HCT116 (cell line): Measurements from ENCODE around the gene KIAA0930. TPM values are rescaled to one million over a fixed set of nuclear protein-coding genes. Genes with fewer than 3 reads are reported as not detected.
"Not testable (repeated sequence)": the region's sequence is repeated elsewhere in the genome, so short reads cannot be mapped to it uniquely, and the experiment has no call there.

Experiments used
- ATAC-seq: fragments of 200-7000 bp; cut with Tn5 transposase; 2 replicates; pipeline ENCODE4 v1.9.1; 2020; ENCODE audit warnings: mild to moderate bottlenecking, moderate library complexity
- BruUV-seq: library from RNA; stranded (reverse); fragments of 400-500 nt; replicated peaks from 2 replicates; lab custom pipeline; 2021; lab: Mats Ljungman, UMichigan
- CTCF ChIA-PET: fragments of 300-600 bp; sonication (Branson Sonifier 250); formaldehyde crosslinking; loops from one replicate; lab custom pipeline; 2021; ENCODE audit warnings: antibody characterized with exemption; lab: Charles Lee
- POLR2A ChIA-PET: fragments of 300-600, 350-600 bp; sonication (Branson Sonifier 250); formaldehyde crosslinking; loops from one replicate; lab custom pipeline; 2021; ENCODE audit warnings: antibody characterized with exemption; lab: Charles Lee
- RAD21 ChIA-PET, 2 experiments: fragments of 300-600 bp; sonication (Branson Sonifier 250); formaldehyde crosslinking; loops; one replicate each; lab custom pipeline; 2023; ENCODE audit warnings: low total read pairs in 2 of 2; ENCODE audit not compliant: uncharacterized antibody in 2 of 2, unreplicated experiment in 2 of 2, low non-redundant PET in 1 of 2; lab: Charles Lee
- DNase-seq: peaks from one replicate; pipeline ENCODE4 v3.0.0-alpha.2; 2010; ENCODE audit warnings: low read depth, low spot score
- H2AFZ ChIP-seq: fragments of 200-600 bp; shearing (Covaris generic), sonication (generic); 2 replicates; pipeline ENCODE4 v1.6.1; 2017; ENCODE audit warnings: low read depth, mixed run types, mixed read lengths, antibody characterized with exemption, low read length; ENCODE audit not compliant: poor library complexity, severe bottlenecking
- H3K27ac ChIP-seq: 2 replicates; pipeline ENCODE4 v1.5.1; 2012; ENCODE audit warnings: low read depth, low read length
- H3K27me3 ChIP-seq: fragments of 200-600 bp; sonication (generic); 2 replicates; pipeline ENCODE4 v1.6.1; 2016; ENCODE audit warnings: mixed run types, low read length, mixed read lengths; ENCODE audit not compliant: insufficient read depth
- H3K36me3 ChIP-seq, 2 experiments: fragments of 200-500 bp in 1 of 2; fragments of 200-600 bp in 1 of 2; sonication (Bioruptor generic) in 1 of 2; sonication (generic) in 1 of 2; 2 replicates each; pipeline versions ENCODE4 v1.5.1 to v1.6.1; 2014 to 2016; ENCODE audit warnings: low read length in 2 of 2, inconsistent platforms in 1 of 2, mixed read lengths in 1 of 2, mixed run types in 1 of 2; ENCODE audit not compliant: insufficient read depth in 2 of 2, control insufficient read depth in 1 of 2
- H3K4me1 ChIP-seq, 2 experiments: fragments of 200-600 bp in 1 of 2; sonication (generic) in 1 of 2; 2 replicates each; pipeline versions ENCODE4 v1.5.1 to v1.6.1; 2012 to 2017; ENCODE audit warnings: low read length in 2 of 2, inconsistent platforms in 1 of 2, mild to moderate bottlenecking in 1 of 2, mixed read lengths in 1 of 2, mixed run types in 1 of 2, moderate library complexity in 1 of 2; ENCODE audit not compliant: insufficient read depth in 2 of 2, control insufficient read depth in 1 of 2
- H3K4me2 ChIP-seq: fragments of 200-600 bp; sonication (generic); 2 replicates; pipeline ENCODE4 v1.6.1; 2017; ENCODE audit warnings: mixed run types, low read length, mixed read lengths
- H3K4me3 ChIP-seq, 2 experiments: fragments of 200-600 bp in 1 of 2; sonication (generic) in 1 of 2; replicated peaks in 1 of 2; 2 replicates each; pipeline ENCODE4 v1.5.1; 2011 to 2016; ENCODE audit warnings: low read length in 2 of 2, control low read depth in 1 of 2, low read depth in 1 of 2, mild to moderate bottlenecking in 1 of 2, mixed read lengths in 1 of 2, mixed run types in 1 of 2
- H3K79me2 ChIP-seq: fragments of 200-600 bp; sonication (generic); 2 replicates; pipeline ENCODE4 v1.6.1; 2017; ENCODE audit warnings: mild to moderate bottlenecking, mixed run types, low read length, moderate library complexity, mixed read lengths; ENCODE audit not compliant: insufficient read depth
- H3K9ac ChIP-seq: fragments of 200-600 bp; sonication (generic); 2 replicates; pipeline ENCODE4 v1.6.1; 2016; ENCODE audit warnings: low read length, mixed read lengths
- H3K9me2 ChIP-seq: fragments of 200-600 bp; sonication (generic), shearing (Covaris generic); 2 replicates; pipeline ENCODE4 v1.6.1; 2017; ENCODE audit warnings: mixed run types, mild to moderate bottlenecking, moderate library complexity; ENCODE audit not compliant: insufficient read depth
- H3K9me3 ChIP-seq, 2 experiments: fragments of 200-500 bp in 1 of 2; fragments of 200-600 bp in 1 of 2; sonication (Bioruptor generic) in 1 of 2; sonication (generic) in 1 of 2; 2 replicates each; pipeline ENCODE4 v1.6.1; 2014 to 2017; ENCODE audit warnings: low read length in 2 of 2, mixed read lengths in 2 of 2, inconsistent platforms in 1 of 2, low read depth in 1 of 2, mild to moderate bottlenecking in 1 of 2, mixed run types in 1 of 2, moderate library complexity in 1 of 2; ENCODE audit not compliant: control insufficient read depth in 1 of 2, insufficient read depth in 1 of 2
- H4K20me1 ChIP-seq: fragments of 200-600 bp; sonication (generic), shearing (Covaris generic); 2 replicates; pipeline ENCODE4 v1.6.1; 2017; ENCODE audit warnings: mixed run types, mild to moderate bottlenecking, moderate library complexity; ENCODE audit not compliant: insufficient read depth
- CEBPB ChIP-seq: IDR thresholded peaks from 2 replicates; pipeline ENCODE4 v1.6.1; 2012; ENCODE audit warnings: low read depth
- EGR1 ChIP-seq: IDR thresholded peaks from 2 replicates; pipeline ENCODE4 v1.6.1; 2012; ENCODE audit warnings: low read depth
- ELF1 ChIP-seq: IDR thresholded peaks from 2 replicates; pipeline ENCODE4 v1.6.1; 2012; ENCODE audit warnings: low read depth, borderline replicate concordance
- POLR2A ChIP-seq: IDR thresholded peaks from 2 replicates; pipeline ENCODE4 v1.7.0; 2011; ENCODE audit warnings: borderline replicate concordance; ENCODE audit not compliant: insufficient read depth, insufficient read length; ENCODE audit errors: extremely low read depth
- POLR2AphosphoS5 ChIP-seq: IDR thresholded peaks from 2 replicates; pipeline ENCODE4 v1.6.1; 2011; ENCODE audit warnings: mild to moderate bottlenecking, low read depth, low read length, moderate library complexity
- SIN3A ChIP-seq: IDR thresholded peaks from 2 replicates; pipeline ENCODE4 v1.6.1; 2012; ENCODE audit warnings: low read depth
- SP1 ChIP-seq: IDR thresholded peaks from 2 replicates; pipeline ENCODE4 v1.6.1; 2012; ENCODE audit warnings: low read depth
- SRF ChIP-seq: IDR thresholded peaks from 2 replicates; pipeline ENCODE4 v1.6.1; 2012; ENCODE audit warnings: low read depth
- YY1 ChIP-seq: IDR thresholded peaks from 2 replicates; pipeline ENCODE4 v1.6.1; 2011; ENCODE audit warnings: low read length, low read depth, moderate library complexity, mild to moderate bottlenecking; ENCODE audit not compliant: insufficient replicate concordance; ENCODE audit errors: extremely low read depth
- ZFX ChIP-seq: fragments of 450-650 bp; IDR thresholded peaks from 2 replicates; pipeline ENCODE4 v1.6.1; 2017
- ZNF274 ChIP-seq: fragments of 200-500 bp; sonication (Bioruptor generic); IDR thresholded peaks from 2 replicates; pipeline ENCODE4 v1.6.1; 2014; ENCODE audit warnings: mild to moderate bottlenecking, low read depth, low read length, inconsistent platforms
- intact Hi-C: fragments of 100-400 bp; cut with micrococcal nuclease; formaldehyde crosslinking; loops from 2 replicates; pipeline ENCODE4 v1.10.0; 2022
- total RNA-seq: library from RNA; stranded (reverse); gene quantifications from one replicate; pipeline ENCODE4 v1.2.1, GENCODE V29; 2021; ENCODE audit not compliant: unreplicated experiment
- TF ChIP-seq, protein P1 (sequence below): IDR thresholded peaks from 2 replicates; pipeline ENCODE4 v1.6.1; 2011; ENCODE audit warnings: mild to moderate bottlenecking, low read length, moderate library complexity; ENCODE audit not compliant: insufficient replicate concordance; ENCODE audit errors: extremely low read depth
- TF ChIP-seq, protein P2 (sequence below): IDR thresholded peaks from 2 replicates; pipeline ENCODE4 v1.6.1; 2012
- TF ChIP-seq, protein P3 (sequence below): IDR thresholded peaks from 2 replicates; pipeline ENCODE4 v1.6.1; 2012

The KIAA0930 gene
- total RNA-seq, 1 experiment from 2014 or later: 60.9 TPM

DNA sequence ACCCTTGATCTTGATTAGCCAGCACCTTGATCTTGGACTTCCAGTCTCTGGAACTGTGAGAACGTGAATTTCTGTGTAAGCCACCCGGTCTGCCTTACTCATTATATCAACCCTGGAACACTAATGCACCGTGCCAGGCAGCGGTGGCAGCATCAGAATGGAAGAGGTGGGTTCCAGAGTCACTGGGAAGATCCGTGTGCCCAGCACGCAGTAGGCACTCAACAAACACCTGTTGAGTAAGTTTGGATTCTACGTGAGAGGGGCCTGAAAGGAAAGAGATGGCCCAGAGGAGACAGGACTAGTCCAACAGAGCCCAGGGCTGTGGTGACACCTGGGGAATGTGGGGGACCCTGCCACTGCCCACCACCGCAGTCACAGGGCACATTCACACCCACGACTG is 37.4 kb upstream of the KIAA0930 start:
- ChIA-PET POLR2A (no interaction called here), CTCF (no interaction called here), RAD21 (no interaction called here)
- ATAC-seq (no peak), DNase-seq (no peak)
- Histone ChIP-seq H3K27ac (no peak overlapping the region), H4K20me1 (no peaks in the 10 kb centered on the region), H3K36me3 (no peaks in the 10 kb centered on the region), H2AFZ (no peak overlapping the region), H3K9me3 (no peaks in the 10 kb centered on the region), H3K4me2 (no peak overlapping the region), H3K27me3 (no peaks in the 10 kb centered on the region), H3K79me2 (no peaks in the 10 kb centered on the region), H3K9ac (no peak overlapping the region), H3K9me2 (no peaks in the 10 kb centered on the region), H3K4me3 (no peak overlapping the region), H3K4me1 (peaks cover 13 to 18% of the 10 kb centered on the region in 2 experiments)
- no TSS peak for BruUV-seq
- intact Hi-C loops: no loop called here
- TF ChIP-seq YY1 (no peak), ZFX (no peak), SP1 (no peak), ZNF274 (no peak), ELF1 (no peak), EGR1 (no peak), POLR2A (no peak), CEBPB (no peak), SRF (no peak), SIN3A (no peak), POLR2AphosphoS5 (no peak)
- TF ChIP-seq, protein P1, sequence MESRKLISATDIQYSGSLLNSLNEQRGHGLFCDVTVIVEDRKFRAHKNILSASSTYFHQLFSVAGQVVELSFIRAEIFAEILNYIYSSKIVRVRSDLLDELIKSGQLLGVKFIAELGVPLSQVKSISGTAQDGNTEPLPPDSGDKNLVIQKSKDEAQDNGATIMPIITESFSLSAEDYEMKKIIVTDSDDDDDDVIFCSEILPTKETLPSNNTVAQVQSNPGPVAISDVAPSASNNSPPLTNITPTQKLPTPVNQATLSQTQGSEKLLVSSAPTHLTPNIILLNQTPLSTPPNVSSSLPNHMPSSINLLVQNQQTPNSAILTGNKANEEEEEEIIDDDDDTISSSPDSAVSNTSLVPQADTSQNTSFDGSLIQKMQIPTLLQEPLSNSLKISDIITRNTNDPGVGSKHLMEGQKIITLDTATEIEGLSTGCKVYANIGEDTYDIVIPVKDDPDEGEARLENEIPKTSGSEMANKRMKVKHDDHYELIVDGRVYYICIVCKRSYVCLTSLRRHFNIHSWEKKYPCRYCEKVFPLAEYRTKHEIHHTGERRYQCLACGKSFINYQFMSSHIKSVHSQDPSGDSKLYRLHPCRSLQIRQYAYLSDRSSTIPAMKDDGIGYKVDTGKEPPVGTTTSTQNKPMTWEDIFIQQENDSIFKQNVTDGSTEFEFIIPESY: no peak
- TF ChIP-seq, protein P2, sequence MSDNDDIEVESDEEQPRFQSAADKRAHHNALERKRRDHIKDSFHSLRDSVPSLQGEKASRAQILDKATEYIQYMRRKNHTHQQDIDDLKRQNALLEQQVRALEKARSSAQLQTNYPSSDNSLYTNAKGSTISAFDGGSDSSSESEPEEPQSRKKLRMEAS: no peak
- TF ChIP-seq, protein P3, sequence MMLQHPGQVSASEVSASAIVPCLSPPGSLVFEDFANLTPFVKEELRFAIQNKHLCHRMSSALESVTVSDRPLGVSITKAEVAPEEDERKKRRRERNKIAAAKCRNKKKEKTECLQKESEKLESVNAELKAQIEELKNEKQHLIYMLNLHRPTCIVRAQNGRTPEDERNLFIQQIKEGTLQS: no peak

DNA sequence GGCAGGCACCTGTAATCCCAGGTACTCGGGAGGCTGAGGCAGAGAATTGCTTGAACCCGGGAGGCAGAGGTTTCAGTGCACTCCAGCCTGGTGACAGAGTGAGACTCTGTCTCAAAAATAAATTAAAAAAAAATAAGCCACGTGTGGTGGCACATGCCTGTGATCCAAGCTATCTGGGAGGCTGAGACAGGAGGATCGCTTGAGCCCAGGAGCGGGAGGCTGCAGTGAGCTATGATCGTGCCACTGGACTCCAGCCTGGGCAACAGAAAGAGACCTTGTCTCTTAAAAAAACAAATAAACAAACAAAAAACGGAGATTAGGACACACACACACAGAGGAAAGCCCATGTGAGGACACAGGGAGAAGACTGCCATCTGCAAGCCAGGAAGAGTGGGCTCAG is 37.0 kb upstream of the KIAA0930 start:
- CTCF ChIA-PET, ATAC-seq, H3K9me2 ChIP-seq, H3K36me3 ChIP-seq, H2AFZ ChIP-seq, H3K9ac ChIP-seq, intact Hi-C loops, H3K79me2 ChIP-seq, RAD21 ChIA-PET, H3K27me3 ChIP-seq, H3K4me2 ChIP-seq, POLR2A ChIA-PET, DNase-seq, H3K4me3 ChIP-seq, H3K9me3 ChIP-seq, H4K20me1 ChIP-seq, H3K27ac ChIP-seq, BruUV-seq: not testable (repeated sequence)
- peaks cover 13 to 18% of the 10 kb centered on the region in 2 experiments for H3K4me1 ChIP-seq
